Measurements from ENCODE around the gene POLR1B.
"Not testable (repeated sequence)": the region's sequence is repeated elsewhere in the genome, so short reads cannot be mapped to it uniquely, and the experiment has no call there.

The POLR1B gene

GRCh38 chr2:112529757-112530156 is 12.5 kb upstream of the POLR1B start:
- no peak for TF ChIP-seq CTCF (IDR thresholded peaks at IDR 0.05; ENCODE audit: low read depth, low read length, missing control alignments)
- no peak for DNase-seq (ENCODE audit: extremely low read depth, low read depth)
- no peak overlapping the region for H3K4me3 ChIP-seq (replicated peaks; ENCODE audit: low read depth, low read length)

GRCh38 chr2:112530728-112531127 is 11.5 kb upstream of the POLR1B start:
- H3K4me3 ChIP-seq (replicated peaks; ENCODE audit: low read depth, low read length) = no peak overlapping the region
- TF ChIP-seq CTCF (IDR thresholded peaks at IDR 0.05; ENCODE audit: low read depth, low read length, missing control alignments) = no peak
- DNase-seq (ENCODE audit: extremely low read depth, low read depth) = no peak

GRCh38 chr2:112534826-112535225 is 7.4 kb upstream of the POLR1B start:
- no peak overlapping the region for H3K4me3 ChIP-seq (replicated peaks; ENCODE audit: low read depth, low read length)
- no peak for DNase-seq (ENCODE audit: extremely low read depth, low read depth)
- TF ChIP-seq CTCF (IDR thresholded peaks at IDR 0.05; ENCODE audit: low read depth, low read length, missing control alignments) = no peak

GRCh38 chr2:112536665-112537064 is 5.6 kb upstream of the POLR1B start:
- DNase-seq (ENCODE audit: extremely low read depth, low read depth); H3K4me3 ChIP-seq (replicated peaks; ENCODE audit: low read depth, low read length): not testable (repeated sequence)

- DNase-seq (ENCODE audit: extremely low read depth, low read depth) = no peak
These were observed 3.0 kb upstream of the POLR1B start for GRCh38 chr2:112539306-112539705.

GRCh38 chr2:112540906-112541305 is 1.4 kb upstream of the POLR1B start:
- no peak for DNase-seq (ENCODE audit: extremely low read depth, low read depth)
- no peak for TF ChIP-seq CTCF (IDR thresholded peaks at IDR 0.05; ENCODE audit: low read depth, low read length, missing control alignments)
- H3K4me3 ChIP-seq (replicated peaks; ENCODE audit: low read depth, low read length) = no peak overlapping the region

More at GRCh38 chr2:112539306-112539705, 3.0 kb upstream of the POLR1B start:
- no peak for TF ChIP-seq CTCF (IDR thresholded peaks at IDR 0.05; ENCODE audit: low read depth, low read length, missing control alignments)
- H3K4me3 ChIP-seq (replicated peaks; ENCODE audit: low read depth, low read length) = no peak overlapping the region

- DNase-seq (ENCODE audit: extremely low read depth, low read depth) = peak; percentile 16
- no peak for TF ChIP-seq CTCF (IDR thresholded peaks at IDR 0.05; ENCODE audit: low read depth, low read length, missing control alignments)
- H3K4me3 ChIP-seq (replicated peaks; ENCODE audit: low read depth, low read length) = peak overlapping the region; percentile 95
These were observed 746 bp upstream of the POLR1B start for GRCh38 chr2:112541315-112542122.

Data from HFF-Myc (cell line).